GM19328 (cell line): ENCODE results near the gene FOXA2.
"Not testable (repeated sequence)": the region's sequence is repeated elsewhere in the genome, so short reads cannot be mapped to it uniquely, and the experiment has no call there.

ENCODE experiments used
- ATAC-seq: cut with Tn5 transposase; IDR thresholded peaks from one replicate; pipeline ENCODE4 v1.9.1; 2021; ENCODE audit warnings: mild to moderate bottlenecking, moderate library complexity; ENCODE audit not compliant: unreplicated experiment

Gene FOXA2

DNA sequence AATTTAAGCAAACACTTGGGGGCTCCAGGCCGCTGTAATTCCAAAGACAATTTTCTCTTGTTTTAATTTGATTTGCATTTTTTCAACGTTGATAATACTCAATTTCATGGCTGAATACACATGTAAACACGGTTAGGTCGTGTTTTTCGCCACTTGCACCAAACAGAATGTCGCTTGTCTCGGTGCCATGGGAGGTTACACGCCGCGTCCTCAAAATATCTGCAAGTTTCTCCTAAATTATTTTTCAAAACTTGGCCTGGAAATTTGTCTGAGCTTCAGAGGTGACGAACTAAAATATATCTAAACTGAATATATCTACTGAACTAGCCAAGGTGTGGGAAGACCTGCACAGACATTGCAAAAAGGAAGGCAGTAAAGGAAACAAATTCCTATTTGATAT, 15.0 kb downstream of the FOXA2 start:
- ATAC-seq, result no peak

DNA sequence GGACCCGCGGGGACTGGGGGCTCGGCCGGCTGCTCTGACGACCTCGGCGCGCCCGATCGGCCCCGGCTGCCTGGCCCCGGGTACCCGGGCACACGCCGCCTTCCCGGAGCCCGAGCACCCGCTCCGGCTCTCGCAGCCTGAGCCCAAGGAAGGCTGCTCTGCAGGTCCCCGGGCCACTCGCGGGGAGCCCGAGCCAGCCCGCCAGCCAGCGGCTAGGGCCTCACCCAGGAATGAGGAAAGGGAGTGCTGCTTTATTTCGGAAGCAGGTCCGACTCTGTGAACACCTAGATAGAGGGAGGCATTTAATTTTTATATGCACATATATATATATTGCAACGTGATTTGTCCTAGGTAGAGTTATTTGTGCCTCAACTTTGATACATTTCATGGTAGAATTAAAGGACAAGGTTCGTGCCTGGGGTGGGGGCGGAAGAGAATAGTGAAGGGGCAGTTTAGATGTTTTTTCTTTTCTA, 15.5 kb downstream of the FOXA2 start:
- no peak for ATAC-seq

DNA sequence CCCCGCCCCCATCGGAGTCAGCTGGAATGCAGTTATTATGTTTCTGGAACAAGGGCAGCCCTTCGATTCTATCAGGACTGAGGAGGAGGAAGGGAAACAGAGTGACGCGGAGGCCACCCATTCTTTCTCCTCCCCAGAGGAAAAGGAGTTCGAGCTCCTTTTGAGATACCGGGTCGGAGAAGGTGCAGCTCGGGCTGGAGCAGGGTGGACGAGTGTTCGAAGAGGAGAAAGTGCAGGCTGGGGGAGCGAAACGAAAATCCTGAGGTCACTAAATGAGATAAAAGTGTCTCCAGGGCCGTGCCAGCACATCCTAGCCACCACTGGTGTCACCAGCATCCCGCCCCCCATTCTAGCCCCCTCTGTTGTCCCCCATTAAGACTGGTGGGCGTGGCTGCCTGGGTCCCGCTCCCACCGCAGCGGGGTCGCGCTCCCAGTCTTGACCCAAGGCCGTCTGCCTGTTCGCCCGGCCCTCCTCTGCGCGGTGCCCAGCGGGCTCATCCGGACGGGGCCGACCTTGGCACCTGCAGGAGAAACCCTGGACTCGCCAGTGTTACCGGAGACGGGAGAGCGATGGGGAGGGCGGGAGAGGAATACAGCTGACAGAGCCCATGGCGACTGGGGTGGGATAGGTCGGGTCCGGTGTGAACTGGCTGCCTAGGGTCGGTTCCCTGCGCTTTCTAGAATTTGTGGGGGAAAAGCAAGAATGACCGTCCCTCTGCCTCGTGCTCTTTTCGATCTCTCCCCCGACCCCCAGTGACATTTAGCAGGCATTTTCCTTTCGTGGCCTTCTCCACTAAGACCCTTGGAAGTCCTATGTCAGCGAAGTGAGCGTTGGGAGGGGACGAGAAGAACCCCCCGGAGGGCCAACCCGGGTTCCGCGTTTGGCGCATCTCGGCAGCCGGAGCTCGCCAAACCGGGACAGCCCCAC, 16.2 kb downstream of the FOXA2 start:
- ATAC-seq, result no peak

DNA sequence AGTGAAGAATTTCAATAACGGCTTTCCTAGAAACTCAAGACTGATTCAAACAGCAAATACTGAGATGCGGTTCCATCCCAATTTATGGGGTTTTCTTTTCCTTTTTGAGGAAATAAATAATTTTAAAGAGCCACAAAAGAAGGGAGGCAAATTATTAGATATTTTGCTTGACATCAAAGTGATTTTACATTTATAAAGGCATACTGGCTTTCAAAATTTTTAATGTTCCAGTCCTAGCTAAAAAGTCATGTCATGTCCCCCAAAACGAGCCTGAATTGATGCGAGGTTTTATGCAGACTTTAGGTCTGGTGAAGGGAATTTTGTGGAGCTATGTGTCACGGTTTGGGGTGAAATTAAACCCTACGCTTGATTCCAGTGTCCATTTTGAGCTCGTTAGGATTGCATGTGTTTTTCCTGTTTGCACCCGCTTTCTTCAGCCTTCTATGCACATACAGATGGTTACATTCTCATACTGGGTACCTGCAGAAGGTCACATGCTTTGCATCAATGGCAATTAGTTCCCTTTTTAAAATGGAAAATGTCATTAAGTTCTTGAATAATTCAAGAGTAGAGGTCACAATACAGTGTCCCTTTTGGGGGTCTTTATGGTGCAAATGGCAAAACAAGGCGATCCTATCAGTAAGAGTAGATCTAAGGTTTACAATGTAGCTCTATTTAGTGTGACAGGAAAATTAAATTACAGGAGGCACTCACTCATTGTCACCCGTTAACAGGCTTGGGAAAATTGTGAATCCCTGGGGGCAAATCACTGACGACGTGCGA, 17.3 kb downstream of the FOXA2 start:
- no peak for ATAC-seq

DNA sequence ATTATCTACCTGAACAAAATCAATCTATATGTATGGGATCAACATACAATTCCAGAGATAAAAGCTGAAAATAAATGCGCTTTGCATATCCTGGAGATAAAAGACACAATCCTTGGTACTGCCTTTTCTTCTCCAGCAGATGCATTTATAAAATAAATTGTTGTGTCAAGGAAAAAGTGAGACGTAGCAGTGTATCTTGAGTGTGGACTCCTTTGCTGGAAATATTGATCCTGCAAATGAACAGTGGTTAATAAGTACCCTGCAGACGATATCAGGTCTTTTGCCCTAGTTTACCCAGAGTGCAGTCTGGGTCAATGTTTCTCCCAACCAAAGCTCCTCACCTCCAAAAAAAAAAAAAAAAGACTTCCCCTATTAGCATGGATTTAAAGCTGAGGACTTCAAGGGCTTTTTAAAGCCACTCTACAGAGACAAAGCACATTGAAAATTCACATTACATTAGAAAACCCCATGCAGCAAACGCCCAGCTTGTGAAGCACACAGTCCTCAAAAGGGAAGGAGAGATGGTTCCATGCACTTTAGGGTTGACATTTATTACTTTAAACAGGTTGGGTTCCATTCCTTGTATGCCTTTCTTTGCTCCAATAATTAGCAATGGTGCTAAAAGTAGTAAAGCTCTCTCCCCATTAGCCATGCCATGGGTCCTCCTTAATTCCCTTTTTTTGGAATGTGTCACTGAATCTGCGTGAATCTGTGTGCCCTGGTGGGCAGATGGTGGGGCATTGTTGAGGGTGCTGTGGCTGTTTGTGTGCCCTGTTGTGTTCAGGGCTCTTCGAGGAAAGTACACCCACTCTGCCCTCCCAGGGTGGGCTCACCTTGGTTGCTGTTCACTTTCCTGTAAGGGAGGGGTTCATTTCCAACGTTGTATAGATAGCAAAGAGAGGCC, 21.1 kb downstream of the FOXA2 start:
- no peak for ATAC-seq

DNA sequence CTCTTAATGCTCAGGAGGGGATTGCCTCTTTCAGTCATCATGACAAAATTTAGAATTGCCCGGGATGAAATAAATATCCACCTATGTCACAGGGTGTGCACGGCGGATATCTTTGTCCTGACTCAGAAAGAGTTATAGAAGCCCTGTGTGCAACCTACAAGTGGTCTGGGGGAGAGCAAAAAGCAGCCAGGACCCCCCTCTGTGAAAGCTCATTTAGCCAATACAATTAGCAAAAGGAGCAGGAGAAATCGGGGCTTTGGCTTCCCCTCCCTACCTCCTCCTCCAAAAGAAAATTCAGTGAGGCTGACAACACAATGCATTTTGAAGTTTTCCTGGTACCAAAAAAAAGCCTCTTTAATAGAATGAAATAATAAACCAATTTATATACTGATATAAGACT, 21.8 kb downstream of the FOXA2 start:
- ATAC-seq, result no peak

DNA sequence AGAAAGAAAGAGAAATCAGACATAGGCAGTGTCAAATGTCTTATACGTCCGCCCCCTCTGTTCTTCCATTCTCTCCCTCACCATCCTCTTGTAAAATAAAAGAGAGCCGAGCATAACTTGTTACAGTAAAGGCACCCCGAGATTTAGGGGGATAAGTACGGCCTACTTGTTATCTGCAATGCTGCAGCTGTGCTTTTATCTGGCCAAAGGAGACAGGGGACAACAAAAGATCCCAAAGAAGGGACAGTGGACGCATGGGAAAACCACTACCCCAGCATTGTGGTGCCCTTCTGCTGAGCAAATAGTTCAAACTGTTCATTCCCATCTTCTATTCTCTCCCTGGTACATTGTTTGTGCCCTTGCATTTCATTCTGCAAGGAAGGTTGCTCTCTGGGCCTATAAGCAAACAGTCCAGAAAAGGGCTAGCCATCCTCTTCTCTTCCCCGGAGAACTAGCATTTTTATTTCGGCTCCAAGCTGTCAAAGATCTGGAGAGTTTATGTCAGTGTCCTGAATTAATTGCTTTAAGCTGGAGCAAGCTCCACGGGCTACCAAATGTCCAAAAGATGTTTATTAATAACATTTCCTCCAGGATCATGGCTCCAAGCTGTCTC, 22.3 kb downstream of the FOXA2 start:
- ATAC-seq, result no peak

DNA sequence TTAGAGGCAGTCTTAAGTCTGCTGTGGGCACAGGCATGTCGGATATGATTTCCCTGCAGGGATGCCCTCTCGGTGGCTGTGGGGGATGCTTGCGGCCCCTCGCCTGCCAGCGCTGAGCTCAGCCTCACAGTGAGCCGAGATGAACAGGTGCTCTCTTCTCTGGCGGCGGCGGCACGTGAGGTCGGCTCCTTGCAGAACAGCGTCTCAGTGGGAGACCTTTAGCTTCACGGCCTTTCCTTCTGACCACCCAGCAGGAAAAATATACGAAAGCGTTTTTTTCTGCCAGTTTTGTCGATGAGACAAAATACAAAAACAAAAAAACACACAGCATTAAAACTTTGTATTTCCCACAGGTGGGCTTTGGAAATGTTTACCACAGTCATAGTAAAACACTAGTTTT, 23.6 kb downstream of the FOXA2 start:
- no peak for ATAC-seq

DNA sequence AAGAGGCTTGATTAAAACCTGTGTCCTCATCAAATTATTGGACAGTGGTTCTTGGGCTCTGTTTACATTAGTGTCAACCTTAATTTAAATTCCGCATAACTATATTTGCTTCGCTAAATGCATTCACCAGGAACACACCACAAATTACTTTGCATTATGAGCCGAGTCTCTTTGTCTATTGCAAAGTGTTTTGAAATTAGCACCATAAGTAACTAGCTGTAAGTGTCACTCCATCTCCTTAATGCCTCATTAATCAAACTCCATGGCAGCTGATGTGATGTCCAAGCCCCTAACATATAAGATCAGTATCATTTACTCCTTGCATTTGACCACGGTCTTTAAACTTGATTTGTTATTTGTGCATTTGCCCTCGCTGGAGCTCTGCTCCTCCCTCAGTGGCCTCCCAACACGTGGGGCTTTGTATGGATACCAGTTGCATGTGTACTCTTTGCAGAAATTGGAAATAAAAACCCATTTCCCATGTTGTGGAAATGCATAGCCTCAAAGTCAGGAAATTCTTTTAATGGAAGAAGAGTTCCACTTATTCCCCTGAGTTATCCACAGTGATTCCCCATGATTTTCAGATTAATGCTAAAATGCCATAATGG, 24.6 kb downstream of the FOXA2 start:
- ATAC-seq, result no peak

DNA sequence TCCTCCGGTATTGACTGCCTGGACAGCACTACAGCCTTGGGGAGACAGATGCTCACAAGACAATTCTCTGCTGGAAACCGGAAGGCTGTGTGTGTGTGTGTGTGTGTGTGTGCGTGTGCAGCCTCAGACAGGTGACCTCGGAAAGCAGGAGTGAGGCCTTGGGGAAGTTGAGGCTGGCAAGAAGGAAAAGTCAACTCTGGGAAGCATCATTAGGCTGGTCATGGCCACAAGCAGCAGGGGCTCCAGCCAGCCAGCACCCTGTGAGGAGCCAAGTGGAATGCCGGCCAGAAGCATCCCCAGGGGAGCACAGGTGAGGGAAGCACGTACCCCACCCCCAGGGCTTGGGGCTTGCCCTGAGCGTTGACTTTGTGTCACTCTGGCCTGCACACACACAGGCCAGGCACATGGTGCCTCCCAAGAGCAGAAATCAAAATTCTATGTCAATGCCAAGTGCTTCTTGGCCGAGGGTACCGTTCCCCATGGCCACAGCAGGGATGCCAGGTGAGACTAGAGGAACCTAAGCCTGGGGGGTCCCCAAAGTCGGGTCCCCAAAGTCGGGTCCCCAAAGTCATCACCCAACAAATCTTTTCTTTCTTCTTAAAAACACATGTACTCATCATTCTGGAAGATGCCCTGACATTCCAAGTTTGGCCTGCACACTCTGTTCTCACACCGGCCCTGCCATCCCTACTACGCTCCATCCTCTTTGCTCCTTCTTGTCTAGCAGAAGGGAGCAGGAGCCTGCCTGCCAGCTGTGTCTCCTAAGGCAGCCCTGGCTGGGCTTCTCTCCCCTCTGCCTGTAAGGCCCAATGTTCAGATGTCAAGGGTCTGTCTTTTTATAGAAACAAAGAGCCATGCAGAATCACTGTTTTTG, 26.7 kb downstream of the FOXA2 start:
- ATAC-seq, result no peak

DNA sequence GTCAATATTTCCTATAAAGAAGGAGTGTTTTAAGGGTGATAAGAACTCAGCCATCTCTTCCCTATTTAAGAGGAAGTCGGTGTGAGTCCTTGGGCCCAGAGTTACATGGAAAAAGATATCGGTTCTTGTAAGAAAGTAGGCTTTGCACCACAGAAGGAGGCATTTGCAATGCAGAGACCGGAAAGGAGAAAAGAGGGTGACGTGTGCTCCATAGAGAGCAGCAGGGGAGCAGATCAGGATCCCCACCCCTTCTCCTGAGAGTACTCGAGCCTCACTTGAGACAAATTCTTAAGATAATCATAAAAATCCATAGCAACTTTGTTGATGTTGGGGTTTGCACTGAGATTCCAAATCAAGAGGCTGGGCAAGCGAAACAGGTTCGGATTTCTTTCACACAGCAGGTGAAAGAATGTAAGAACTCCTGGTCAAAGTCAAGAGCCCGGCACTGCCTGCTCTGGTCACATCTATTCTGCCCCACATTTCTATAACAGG, 27.8 kb downstream of the FOXA2 start:
- no peak for ATAC-seq

DNA sequence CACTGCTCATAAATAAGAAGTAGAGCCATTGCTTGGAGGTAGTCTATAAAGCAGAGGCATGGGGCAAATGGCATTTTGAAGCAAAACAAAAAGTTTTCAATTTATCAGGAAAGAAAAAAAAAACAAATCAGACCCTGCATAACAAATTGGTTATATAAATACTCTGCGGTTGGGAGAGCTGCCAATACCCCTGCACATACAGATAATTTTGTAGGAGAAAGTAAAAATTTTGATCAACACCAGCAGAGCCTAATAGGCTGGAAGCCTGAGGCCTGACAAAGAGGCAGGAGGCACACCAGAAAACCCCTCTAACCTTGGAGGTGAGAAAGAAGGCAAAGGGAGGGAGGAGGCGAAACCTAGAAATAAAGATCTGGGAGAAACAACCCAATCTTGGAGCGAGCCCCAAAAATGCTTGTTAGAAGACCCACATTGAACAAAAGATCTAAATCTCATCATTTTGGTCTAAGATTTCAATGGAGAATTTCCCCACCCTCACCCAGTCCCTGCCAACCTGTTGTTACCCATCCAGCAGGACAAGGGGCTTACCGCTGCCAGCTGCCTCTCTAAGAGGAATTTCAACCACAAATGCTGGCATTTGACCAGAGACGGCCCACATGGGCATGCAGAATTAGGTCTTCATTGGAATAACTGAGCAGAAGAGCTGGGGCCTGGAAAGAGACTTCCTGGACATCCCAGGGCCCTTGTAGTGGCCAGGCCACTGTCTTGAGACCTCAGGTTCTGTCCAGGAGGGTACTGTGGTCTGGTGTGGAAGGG, 28.4 kb downstream of the FOXA2 start:
- no peak for ATAC-seq

DNA sequence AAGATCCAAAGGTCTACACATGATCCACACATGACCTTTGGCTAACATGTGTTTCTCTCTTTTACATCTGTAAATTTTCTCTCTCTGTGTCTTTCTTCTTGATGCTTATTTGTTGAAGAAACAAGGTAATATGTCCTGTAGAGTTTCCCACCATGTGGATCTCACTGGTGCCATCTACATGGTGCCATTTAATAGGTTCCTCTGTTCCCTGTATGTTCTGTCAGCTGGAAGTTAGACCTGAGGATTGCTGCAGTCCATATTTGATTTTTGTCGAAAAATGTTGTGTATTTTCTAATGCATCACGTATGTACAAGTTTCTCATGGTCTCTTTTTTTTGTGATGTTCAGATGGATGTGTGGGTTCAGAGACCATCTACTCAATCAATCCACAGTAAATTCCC, 30.0 kb downstream of the FOXA2 start:
- ATAC-seq, result no peak

DNA sequence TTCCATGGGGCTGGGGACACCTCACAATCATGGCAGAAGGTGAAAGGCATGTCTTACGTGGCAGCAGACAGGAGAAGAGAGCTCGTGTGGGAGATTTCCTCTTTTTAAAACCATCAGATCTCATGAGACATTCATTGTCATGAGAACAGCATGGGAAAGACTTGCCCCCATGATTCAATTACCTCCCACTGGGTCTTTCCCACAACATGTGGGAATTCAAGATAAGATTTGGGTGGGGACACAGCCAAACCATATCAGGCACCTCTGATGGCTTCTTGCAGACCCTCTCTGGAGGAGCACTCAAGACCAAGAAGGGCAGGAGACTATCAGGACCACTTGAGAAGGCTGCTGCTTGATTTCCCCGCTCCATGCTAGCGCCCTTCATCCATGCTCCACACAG, 33.9 kb downstream of the FOXA2 start:
- not testable (repeated sequence) for ATAC-seq

DNA sequence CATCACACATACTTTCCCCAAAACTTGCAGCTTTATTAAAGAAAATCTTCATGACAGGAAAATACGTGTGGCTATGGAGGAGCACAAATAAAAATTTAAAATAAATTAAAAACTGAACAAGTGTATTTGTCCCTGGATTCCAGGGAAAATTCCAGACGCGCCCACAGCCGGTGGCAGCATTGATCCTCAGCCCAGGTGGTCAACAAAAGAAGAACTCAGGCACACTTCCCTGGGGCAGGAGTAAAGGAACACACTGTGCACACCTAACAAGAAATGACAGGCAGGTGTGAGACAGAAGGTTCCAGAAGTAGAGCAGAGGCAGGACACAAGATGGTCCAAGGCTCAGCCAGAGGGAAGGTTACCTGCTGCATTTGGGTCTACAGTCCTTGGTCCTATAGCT, 36.3 kb downstream of the FOXA2 start:
- no peak for ATAC-seq

DNA sequence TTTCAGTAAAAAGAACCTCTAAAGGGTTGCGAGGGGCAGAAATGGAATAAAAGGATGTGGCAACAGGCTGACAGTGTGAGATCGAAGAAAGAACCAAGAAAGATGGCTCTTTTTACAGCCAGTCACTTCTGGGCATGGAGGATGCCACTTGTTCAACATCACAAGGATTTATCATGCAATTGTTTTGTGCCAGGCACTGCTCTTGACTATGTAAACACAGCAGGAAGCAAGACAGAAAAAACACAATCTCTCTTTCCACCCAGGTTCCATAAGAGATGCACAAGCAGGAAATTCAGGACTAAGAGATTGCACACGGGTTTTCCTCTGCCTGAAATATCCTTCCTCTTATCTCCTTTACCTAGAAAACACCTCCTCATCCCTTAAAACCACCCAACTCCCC, 38.0 kb downstream of the FOXA2 start:
- no peak for ATAC-seq

DNA sequence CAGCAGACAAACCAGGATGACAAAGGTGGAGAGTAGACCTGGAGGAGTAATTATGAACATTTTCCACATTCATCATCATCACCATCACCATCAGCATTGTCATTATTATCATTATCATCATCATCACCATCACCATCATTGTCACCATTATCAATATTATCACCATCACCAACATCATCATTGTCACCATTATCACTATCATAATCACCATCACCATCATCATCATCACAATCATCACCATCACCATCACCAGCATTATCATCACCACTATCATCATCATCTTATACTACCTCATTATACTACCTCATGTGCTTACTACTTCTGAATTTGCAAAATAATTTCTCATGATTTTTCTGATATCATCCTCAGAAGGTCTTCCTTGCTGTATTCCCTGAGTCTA, 39.3 kb downstream of the FOXA2 start:
- no peak for ATAC-seq

DNA sequence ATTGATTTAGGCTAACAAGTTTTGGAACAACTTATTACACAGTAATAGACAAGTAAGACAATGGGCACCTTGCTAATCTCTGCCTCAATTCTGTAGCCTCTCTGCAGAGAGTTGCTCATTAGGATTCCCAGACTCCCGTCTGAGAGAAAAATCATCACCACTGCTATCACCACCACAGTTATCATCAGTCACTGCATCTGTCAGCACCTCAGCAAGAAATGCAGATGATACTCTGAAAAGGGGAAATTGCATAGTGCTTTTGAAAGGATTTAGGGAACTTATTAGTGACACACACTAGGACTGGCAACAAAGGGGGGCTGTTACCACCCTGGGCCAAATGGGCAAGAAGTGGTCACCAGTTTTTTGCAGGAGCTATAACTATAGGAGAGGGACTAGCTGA, 39.9 kb downstream of the FOXA2 start:
- no peak for ATAC-seq
